Measurements from ENCODE around the gene TAF1B.

TAF1B gene

DNA sequence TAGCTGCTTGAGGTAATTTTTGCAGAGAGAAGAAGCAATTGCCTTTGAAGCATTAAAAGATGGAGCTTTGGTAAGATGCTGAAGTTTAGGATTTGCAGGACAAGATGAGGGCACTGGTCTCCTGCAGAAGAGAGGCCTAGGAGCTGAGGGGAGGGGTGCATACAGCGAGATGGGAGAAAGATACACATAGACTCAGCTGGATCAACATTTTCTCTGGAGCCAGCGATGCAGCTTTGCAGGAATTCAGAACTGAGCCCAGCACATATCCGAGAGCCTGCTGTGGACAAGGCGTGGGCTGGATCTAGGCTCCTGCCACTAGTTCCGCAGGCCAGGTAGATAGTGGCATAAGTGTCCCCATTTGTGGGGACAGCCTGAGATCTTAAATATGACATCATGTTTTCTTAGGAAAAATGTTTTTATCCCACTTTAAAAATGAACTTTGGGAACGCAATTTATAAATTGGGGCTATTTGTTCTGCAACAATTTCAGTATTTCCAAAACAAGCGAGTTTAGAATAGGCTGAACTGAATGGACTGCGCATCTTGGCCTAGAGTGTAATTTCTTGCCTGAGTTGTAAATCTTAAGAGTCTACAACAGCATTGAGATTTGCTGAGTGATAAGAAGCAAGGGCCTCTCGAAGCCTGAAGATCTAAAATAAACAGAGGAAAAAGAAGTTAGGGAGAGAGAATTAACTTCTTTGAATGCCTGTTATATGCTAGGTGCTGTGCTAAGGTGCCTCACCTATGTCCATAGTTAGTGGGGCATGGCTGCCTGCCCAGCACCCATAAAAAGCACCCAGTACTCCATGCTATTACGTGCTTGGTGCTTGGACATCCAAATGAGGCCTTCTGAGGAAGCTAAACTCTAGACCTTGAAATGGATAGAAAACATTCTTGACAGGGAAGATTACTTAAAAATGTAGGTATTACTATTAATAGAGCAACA lies 125.6 kb downstream of the TAF1B start:
- no peak for DNase-seq

DNA sequence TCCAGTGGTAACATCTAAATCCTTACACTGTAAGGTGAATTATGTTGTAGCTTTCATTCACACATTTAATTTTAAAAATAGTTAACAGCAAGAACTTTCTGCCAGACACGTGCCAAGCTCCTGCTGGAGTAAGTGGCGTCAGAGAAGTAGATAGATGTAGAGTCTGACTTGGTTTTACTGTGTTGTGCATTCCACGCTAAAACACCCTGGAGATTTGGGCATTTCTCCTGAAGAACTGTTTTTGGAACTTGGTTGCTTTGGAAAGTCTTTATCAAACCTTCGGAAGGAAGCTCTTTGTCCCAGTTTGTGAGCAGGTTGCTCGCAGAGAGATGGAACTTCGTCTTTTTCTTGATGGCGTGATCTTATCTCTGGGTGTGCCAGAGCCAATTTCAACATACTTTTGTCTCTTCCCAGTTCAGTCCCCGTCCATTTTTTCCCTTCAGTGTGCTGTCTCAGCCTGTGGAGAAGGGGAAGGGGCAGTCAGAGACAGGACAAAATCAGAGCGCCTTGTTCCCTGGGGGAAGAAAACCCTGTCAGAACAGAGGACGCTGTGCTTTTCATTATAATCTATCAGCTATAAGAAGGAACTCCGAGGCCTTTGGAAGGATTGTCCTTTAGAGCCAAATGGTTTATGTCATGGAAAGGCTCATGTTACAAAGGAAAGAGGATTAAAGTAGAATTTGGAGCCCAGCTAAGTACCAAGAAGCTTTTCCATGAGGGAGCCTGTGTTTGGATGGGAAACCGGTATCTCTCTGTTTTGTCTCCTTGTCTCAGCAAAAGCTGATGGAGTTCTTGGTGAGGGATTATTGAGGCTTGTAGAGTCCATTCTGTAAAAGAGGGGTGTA lies 127.1 kb downstream of the TAF1B start:
- DNase-seq, result no peak

DNA sequence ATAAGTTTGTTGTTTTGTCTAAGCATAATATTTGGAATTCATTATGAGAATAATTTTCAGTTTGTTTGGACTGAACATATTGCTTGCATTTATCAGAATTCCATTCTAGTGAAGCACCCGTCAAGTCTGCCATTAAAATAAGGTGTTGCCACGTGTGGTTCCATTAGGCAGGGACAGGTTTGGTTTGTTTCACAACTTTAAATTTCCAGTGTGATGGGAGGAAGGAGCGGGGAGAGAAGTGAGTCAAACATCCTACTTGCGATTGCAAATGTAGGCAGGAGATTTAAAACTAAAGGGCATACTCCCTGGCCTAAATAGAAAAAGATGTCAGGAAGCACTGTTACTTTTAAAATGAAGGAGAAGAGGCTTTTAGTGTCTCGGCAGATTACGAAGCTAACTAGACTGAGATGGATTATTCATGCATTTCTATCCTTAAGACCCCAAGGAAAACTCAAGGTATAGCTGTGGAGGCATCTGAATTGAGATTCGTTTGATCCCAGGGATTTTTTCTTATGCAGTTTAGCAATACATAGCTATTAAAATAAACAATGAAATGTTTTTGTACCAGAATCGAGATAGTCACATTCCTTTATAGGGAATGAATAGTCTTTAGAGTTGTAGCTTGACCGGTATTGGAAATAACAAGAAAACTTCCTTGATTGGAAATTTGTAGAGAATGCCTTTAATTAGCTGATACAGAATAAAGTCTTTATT lies 128.0 kb downstream of the TAF1B start:
- DNase-seq, result no peak

DNA sequence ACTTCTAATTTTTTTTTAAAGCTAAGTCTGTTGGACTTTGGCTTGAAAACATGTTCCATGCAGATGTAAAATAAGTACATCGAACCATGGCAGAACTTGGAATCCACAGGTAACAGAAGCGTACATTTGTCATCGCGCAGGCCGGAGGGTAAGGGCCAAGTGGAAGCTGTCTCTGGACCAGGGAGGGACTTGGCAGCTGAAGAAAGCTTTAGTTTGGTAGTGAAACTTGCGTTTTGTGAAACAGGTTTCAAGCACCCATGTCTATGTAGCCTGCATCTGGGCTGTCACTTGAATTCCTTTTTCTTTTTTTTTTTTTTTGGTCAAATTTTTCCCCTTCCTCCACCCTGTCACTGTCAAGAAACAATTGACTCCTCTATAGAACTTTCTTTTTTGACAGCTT lies 128.6 kb downstream of the TAF1B start:
- no peak for DNase-seq

DNA sequence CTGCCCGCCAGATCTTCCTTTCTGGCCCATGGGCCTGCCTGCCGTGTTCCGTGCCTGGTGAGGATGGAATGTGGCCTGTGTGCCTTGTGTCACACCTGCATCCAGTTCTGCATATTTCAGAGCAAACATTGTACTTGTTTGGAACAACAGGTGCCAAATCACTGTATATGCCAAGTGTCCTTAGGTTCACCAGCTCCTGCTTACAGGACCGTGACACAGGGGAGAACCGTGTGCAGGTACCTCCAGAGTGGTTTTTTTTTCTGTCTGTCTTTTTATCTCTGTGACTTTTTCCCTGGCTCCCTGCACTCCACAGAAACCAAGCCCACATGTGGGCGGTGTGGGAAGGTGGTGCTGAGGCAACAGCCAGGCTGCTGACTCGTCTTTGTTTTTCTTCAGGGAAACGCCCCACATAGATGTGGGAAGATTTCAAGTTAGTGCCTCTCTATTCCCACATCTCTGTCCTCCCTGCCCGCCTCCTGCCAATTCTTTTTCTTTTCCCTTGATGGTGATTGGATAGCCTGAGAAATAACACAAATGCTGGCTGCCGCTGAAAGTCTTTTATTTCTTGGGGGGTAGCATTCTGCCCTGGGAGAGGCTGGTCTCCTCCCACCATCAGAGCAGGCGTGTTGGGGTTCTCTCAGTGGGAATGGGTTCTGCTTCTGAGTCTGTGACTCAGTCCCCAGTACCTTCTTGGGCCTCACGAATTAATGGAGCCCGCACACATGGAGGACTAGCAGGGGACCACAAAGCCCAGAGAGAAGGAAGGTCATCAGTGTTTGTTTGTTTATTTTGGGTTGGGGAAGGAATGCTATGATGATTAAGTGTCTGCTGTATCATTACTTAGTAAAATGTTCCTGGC lies 129.6 kb downstream of the TAF1B start:
- DNase-seq, result no peak

DNA sequence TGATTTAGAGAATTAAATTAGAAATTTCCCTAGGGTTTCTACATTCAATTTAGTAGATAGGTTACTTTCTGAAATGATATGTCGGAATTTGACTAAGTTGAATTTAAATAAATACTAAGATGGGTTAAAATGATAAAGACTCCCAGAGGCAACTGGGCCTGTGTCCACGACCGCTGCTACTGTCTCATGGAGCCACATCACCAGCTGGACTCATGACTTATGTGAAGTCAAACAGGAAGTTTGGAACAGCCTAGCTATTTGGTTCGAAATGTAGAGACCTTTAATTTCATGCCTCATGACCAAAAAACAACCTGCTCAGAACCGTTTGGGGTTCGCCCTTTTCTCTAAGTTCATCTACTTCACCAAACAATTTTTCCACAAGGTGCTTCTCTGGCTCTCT lies 130.4 kb downstream of the TAF1B start:
- DNase-seq, result no peak

DNA sequence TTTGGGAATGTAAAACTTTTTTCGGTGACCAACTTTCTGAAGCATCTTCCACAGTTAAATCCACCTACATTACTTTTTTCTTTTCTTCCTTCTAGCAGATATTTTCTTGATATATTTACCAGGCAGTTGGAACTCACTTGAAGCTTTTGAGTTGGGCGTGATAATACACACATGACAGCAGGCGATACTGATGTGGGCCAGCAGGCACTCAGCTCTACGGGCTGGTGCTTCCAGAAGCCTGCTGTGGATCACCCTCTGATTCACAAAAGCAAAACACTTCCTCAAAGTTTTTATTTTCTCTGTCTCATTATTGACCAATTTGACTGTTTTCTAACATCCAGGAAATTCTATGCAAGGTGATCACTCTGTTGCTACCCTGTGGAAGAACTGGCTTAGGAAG lies 131.1 kb downstream of the TAF1B start:
- no peak for DNase-seq

DNA sequence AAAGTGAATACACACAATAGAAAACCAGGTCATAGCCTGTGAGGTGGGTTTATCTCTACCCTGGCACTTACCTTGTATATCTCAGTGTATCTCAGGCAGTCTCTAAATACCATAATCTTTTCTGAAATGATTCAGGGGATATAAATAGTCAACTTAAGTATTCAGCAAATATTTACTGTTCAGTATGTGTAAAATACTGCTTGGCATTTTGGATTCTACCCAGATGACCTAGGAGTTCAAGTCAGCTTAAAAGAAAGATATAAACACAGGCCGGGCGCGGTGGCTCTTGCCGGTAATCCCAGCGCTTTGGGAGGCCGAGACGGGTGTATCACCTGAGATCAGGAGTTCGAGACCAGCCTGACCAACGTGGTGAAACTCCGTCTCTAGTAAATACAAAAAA lies 132.1 kb downstream of the TAF1B start:
- DNase-seq, result no peak

DNA sequence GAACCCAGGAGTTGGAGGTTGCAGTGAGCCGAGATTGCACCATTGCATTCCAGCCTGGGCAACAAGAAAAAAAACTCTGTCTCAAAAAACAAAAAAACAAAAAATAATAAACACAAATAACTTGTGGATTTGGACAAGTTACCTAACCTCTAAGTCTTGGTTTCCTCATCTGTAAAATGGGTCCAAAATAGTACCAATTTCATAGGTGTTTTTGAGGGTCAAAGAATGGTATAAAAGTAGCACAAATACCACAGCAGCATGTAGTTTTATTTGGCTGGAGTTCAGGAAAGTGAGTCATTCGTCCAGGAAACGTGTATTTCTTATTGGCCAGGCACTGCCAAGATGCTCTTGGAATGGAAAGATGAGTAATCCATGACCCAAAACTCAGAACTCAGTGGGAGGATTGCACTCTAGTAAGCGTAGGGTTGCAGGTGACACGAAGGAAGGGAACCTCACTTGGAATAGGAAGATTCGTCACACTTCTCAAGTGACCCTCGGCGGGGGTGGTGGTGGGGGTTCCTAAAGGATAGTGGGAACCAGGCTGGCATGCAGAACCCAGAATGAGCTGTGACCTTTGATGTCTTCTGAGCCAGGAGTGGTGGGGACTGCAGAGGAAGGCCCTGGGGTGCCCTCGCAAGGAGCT lies 132.7 kb downstream of the TAF1B start:
- no peak for DNase-seq

DNA sequence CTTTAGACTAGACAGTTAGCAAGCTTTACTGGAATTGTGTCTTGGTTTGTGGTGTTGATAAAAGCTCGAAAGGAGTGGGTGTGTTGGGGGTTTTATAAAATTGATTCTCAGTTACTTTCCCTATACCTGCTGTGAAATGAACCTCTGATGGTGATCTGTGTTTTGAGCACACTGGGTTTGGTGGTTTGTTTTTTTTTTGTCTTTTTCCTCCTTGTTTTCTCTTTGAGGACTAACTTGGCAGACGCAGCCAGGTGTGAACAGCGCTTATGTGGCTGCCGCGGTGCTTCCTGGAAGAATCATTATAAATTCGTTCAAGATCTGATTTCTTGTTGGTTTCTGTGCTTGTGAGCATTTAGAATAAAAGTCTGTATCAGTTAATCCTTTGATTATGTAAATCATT lies 136.7 kb downstream of the TAF1B start:
- DNase-seq, result no peak

DNA sequence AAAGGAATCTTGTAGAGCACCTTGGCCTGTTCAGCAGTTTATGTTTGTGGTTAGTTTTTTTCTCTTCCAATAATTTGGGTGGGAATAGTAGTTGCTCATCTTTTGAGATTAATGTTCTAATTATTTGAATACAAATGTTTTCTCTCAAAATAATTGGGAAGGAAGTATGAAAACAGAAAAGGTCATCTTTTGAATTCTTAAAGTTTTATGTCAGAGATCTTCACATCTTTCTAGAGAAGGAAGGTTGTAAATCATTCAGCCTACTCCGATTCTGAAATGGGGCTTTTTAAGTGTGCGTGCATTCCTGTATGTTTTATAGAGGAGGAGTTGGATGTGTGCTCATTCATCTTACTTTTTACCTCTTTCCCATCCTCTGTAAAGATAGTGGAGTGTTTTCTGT lies 137.2 kb downstream of the TAF1B start:
- no peak for DNase-seq

DNA sequence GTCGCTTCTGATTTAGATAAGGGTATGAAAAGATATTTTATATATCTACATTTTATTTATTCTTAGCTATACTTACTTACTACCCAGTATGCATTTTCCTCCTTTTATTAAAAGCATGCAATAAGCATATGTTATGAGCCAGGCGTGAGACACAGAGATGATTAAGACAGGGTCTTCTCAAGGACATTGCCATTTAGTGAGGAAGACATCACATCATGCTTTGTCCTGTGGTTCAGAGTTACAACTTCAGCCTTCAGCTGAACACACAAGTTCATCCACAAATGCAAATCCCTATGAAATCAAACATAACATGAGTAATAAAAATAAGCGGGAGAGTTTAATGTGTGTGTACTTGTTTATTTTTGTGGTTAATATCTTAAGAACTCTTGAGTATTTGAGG lies 138.4 kb downstream of the TAF1B start:
- DNase-seq, result no peak

DNA sequence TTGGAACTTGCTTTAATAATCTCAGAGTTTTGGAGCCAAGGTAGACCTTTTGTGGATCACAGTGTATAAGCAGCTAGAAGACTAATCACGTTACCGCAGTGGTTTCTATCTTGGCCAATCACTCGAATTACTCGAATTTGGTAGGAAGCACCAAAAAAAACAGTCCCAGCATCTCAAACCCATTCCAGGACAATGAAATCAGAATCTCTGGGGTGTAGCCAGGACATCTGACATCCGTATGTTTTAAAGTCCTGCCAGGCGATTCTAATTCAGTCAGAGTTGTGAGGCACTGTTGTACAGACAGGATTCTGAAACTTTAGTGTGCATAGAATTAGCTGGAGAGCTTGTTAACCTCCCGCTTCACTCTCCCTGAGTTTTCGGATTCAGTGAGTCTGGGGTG lies 139.0 kb downstream of the TAF1B start:
- DNase-seq, result no peak

DNA sequence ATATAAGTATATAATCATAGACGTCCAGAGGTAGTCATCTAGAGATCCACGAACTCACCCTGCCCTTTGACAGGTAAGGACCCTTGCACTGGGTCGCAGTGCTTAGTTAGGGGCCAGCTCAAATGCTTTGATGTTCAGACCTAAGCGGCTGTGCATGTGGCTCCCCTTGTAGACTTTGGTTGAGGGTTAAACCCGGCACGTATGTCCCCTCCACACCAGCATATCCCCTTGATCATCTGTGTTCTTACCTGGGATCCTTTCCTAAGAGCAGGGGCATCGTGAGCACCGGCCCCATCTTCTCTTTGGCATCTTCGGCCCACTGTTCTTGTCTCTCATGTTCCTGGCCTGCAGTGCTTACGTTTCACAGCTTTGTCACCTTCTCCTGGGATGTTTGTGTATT lies 139.6 kb downstream of the TAF1B start:
- no peak for DNase-seq

DNA sequence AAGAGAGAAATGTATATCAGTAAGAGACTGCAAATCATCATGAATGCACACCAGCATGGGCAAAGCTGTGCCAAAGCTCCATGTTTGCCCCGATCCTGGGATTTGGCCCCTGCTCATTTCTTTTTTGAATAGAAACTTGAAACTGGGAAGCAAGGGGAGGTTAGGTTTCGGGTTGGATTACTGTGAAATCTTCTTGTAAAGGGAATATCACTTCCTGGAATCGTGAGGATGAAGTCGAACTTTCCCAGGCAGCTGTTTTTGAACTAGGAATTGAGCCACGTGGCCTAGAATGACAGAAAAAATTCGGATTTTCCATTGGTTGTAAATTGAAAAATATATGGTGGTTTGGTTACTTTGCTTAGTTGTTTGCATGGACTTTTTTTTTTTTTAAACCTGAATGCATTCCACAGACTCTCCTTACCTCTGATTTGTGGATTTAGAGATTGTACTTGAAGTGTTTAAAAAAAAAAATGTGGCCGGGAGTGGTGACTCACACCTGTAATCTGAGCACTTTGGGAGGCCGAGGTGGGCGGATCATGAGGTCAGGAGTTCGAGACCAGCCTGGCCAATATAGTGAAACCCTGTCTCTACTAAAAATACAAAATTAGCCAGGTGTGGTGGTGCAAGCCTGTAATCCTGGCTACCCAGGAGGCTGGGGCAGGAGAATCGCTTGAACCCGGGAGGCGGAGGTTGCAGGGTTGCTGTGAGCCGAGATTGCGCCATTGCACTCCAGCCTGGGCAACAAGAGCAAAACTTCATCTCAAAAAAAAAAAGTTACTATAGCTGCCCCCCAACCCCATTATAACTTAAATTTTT lies 140.3 kb downstream of the TAF1B start:
- DNase-seq, result no peak

Data from activated CD8-positive, alpha-beta memory T cell treated with anti-CD3 and anti-CD28 coated beads, Interleukin-2, amount 50 U/mL, for 4 hours (primary cell).